ENCODE measurements around the gene ACER2. TPM values are rescaled to one million over a fixed set of nuclear protein-coding genes. Genes with fewer than 3 reads are reported as not detected.
A peak's percentile ranks its signal among the peaks of the same experiment; 100 is the strongest.

The ACER2 gene
- total and polyA plus RNA-seq, 8 donors = 0.23 to 54.3 (median 20.5) TPM; not detected in 1

- no peaks in the 10 kb centered on the region for H3K9me3 ChIP-seq
- peak in 1 of 2 donors; percentile 23 for DNase-seq
- H3K27ac ChIP-seq = no peak overlapping the region
- no peaks in the 10 kb centered on the region for H3K36me3 ChIP-seq
- TF ChIP-seq POLR2AphosphoS5 (IDR thresholded peaks at IDR 0.05) (no peak), CTCF (IDR thresholded peaks at IDR 0.05) (no peak), POLR2A (IDR thresholded peaks at IDR 0.05) (no peak), EP300 (IDR thresholded peaks at IDR 0.05) (no peak)
- H3K27me3 ChIP-seq = peaks cover 0 to 4% (median 0%) of the 10 kb centered on the region in 3 donors
- no peaks in the 10 kb centered on the region for H3K4me1 ChIP-seq
- no peak overlapping the region for H3K4me3 ChIP-seq
- WGBS, 5 donors = 66 to 84% (median 75%) methylated on average over 10 of the region's 10 CpGs
- intact Hi-C loops (cut with DNase I; ENCODE audit: low total_unique reads) = no loop called here
Measured at GRCh38 chr9:19481121-19481870, 72.5 kb downstream of the ACER2 start.

- WGBS, 5 donors = 63 to 76% (median 70%) methylated on average over 9 of the region's 9 CpGs
- Histone ChIP-seq H3K4me1 (no peaks in the 10 kb centered on the region), H3K27ac (no peak overlapping the region), H3K9me3 (no peaks in the 10 kb centered on the region), H3K4me3 (no peak overlapping the region), H3K27me3 (peaks cover 0 to 4% (median 0%) of the 10 kb centered on the region in 3 donors), H3K36me3 (no peaks in the 10 kb centered on the region)
- TF ChIP-seq CTCF (IDR thresholded peaks at IDR 0.05) (no peak), POLR2A (IDR thresholded peaks at IDR 0.05) (no peak), POLR2AphosphoS5 (IDR thresholded peaks at IDR 0.05) (no peak), EP300 (IDR thresholded peaks at IDR 0.05) (no peak)
- intact Hi-C loops (cut with DNase I; ENCODE audit: low total_unique reads) = no loop called here
- DNase-seq = no peak
Measured at GRCh38 chr9:19481971-19482404, 73.2 kb downstream of the ACER2 start.

GRCh38 chr9:19484699-19485098 is 75.9 kb downstream of the ACER2 start:
- TF ChIP-seq POLR2AphosphoS5 (IDR thresholded peaks at IDR 0.05) = no peak
- no peak for TF ChIP-seq CTCF (IDR thresholded peaks at IDR 0.05)
- TF ChIP-seq POLR2A (IDR thresholded peaks at IDR 0.05) = no peak
- no peak for TF ChIP-seq EP300 (IDR thresholded peaks at IDR 0.05)
- H3K4me1 ChIP-seq = no peaks in the 10 kb centered on the region
- DNase-seq = no peak
- H3K27ac ChIP-seq = no peak overlapping the region
- no peak overlapping the region for H3K4me3 ChIP-seq
- no peaks in the 10 kb centered on the region for H3K27me3 ChIP-seq
- WGBS, 5 donors = 64 to 89% (median 73%) methylated on average over 1 of the region's 1 CpG
- H3K36me3 ChIP-seq = no peaks in the 10 kb centered on the region
- intact Hi-C loops (cut with DNase I; ENCODE audit: low total_unique reads) = no loop called here
- no peaks in the 10 kb centered on the region for H3K9me3 ChIP-seq

GRCh38 chr9:19485193-19485592 is 76.4 kb downstream of the ACER2 start:
- Histone ChIP-seq H3K4me1 (no peaks in the 10 kb centered on the region), H3K27me3 (no peaks in the 10 kb centered on the region), H3K4me3 (no peak overlapping the region), H3K27ac (no peak overlapping the region), H3K36me3 (no peaks in the 10 kb centered on the region), H3K9me3 (no peaks in the 10 kb centered on the region)
- TF ChIP-seq CTCF (IDR thresholded peaks at IDR 0.05) = no peak
- no peak for TF ChIP-seq EP300 (IDR thresholded peaks at IDR 0.05)
- no peak for TF ChIP-seq POLR2A (IDR thresholded peaks at IDR 0.05)
- TF ChIP-seq POLR2AphosphoS5 (IDR thresholded peaks at IDR 0.05) = no peak
- 58 to 80% (median 75%) methylated on average over 2 of the region's 2 CpGs for WGBS, 5 donors
- DNase-seq = no peak
- intact Hi-C loops (cut with DNase I; ENCODE audit: low total_unique reads) = no loop called here

All from stomach (tissue), 9 donors.